AG04449 (cell line): ENCODE data around the gene ACTN2.
"Not testable (repeated sequence)": the region's sequence is repeated elsewhere in the genome, so short reads cannot be mapped to it uniquely, and the experiment has no call there.

ENCODE experiments used
- CTCF ChIA-PET: fragments of 350-600 bp; formaldehyde crosslinking; extraction: SDS; loops from one replicate; lab custom pipeline; 2021; ENCODE audit warnings: antibody characterized with exemption; lab: Yijun Ruan, JAX
- POLR2A ChIA-PET: fragments of 400-600, 350-600 bp; formaldehyde crosslinking; extraction: SDS; loops from one replicate; lab custom pipeline; 2020; ENCODE audit warnings: antibody characterized with exemption, inconsistent platforms; lab: Yijun Ruan, JAX
- DNase-seq: peaks from one replicate; pipeline ENCODE4 v3.0.0-alpha.2; 2010; ENCODE audit warnings: low read depth, low spot score
- H3K4me3 ChIP-seq: 2 replicates; pipeline ENCODE4 v1.5.1; 2011; ENCODE audit warnings: low read depth, mild to moderate bottlenecking, control low read depth, low read length
- CTCF ChIP-seq: IDR thresholded peaks from one replicate; pipeline ENCODE4 v1.5.1; 2011; ENCODE audit warnings: mild to moderate bottlenecking, moderate library complexity, low read length, control low read depth, inconsistent platforms; ENCODE audit not compliant: insufficient read depth; ENCODE audit errors: missing control alignments

The ACTN2 gene

GRCh38 chr1:236654511-236654910, 31.8 kb upstream of the ACTN2 start:
- no peak for TF ChIP-seq CTCF
- DNase-seq, result no peak
- no peak overlapping the region for H3K4me3 ChIP-seq
- ChIA-PET POLR2A (no interaction called here), CTCF (no interaction called here)

- DNase-seq, result no peak
- ChIA-PET CTCF (no interaction called here), POLR2A (no interaction called here)
- H3K4me3 ChIP-seq, result no peak overlapping the region
- no peak for TF ChIP-seq CTCF
These were observed 31.3 kb upstream of the ACTN2 start for GRCh38 chr1:236654957-236655356.

- no peak for TF ChIP-seq CTCF
- ChIA-PET CTCF (no interaction called here), POLR2A (no interaction called here)
- no peak for DNase-seq
- no peak overlapping the region for H3K4me3 ChIP-seq
These were observed 28.9 kb upstream of the ACTN2 start for GRCh38 chr1:236657398-236657797.

GRCh38 chr1:236659792-236660587, 26.3 kb upstream of the ACTN2 start:
- ChIA-PET CTCF (no interaction called here), POLR2A (no interaction called here)
- TF ChIP-seq CTCF, result no peak
- no peak overlapping the region for H3K4me3 ChIP-seq
- no peak for DNase-seq

- no peak overlapping the region for H3K4me3 ChIP-seq
- ChIA-PET POLR2A (no interaction called here), CTCF (no interaction called here)
- DNase-seq, result no peak
- TF ChIP-seq CTCF, result no peak
These were observed 22.4 kb upstream of the ACTN2 start for GRCh38 chr1:236663934-236664333.

- H3K4me3 ChIP-seq, POLR2A ChIA-PET, CTCF ChIA-PET, DNase-seq: not testable (repeated sequence)
These were observed 17.4 kb upstream of the ACTN2 start for GRCh38 chr1:236668909-236669308.

- no peak overlapping the region for H3K4me3 ChIP-seq
- DNase-seq, result no peak
- POLR2A ChIA-PET, result no interaction called here
- TF ChIP-seq CTCF, result no peak
- CTCF ChIA-PET, result no interaction called here
These were observed 16.2 kb upstream of the ACTN2 start for GRCh38 chr1:236670060-236670459.
